Loucy (cell line): ENCODE measurements around the gene RHBDD3.

Source experiments
- EZH2phosphoT487 ChIP-seq: fragments of 200-600 bp; IDR thresholded peaks from 2 replicates; pipeline ENCODE4 v1.6.1; 2018; ENCODE audit warnings: antibody characterized with exemption, mild to moderate bottlenecking, moderate library complexity, borderline replicate concordance
- TF ChIP-seq, protein P1 (sequence below): fragments of 200-600 bp; sonication (generic); conservative IDR thresholded peaks from 2 replicates; pipeline ENCODE4 v1.5.1; 2014; ENCODE audit warnings: mild to moderate bottlenecking, antibody characterized with exemption, low read length

DNA sequence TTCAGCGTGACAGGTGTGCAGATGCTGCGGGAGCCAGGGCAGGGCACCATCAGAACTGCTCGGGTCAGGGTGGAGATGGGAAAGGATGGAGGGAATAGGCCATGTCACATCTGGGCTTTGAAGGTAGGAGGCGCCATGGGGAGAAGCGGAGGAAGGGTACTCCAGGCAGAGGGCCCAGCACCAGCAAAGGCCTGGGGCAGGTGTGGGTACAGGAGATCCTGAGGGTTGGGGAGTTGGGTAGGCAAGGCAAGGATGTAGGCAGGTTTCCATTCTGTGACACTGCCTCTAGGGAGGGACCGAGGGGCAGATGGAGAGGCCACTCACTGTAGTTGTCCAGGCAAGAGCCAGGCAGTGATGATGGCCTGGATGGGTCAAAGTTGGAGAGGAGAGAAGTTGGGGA is 53.5 kb downstream of the RHBDD3 start:
- TF ChIP-seq, protein P1, sequence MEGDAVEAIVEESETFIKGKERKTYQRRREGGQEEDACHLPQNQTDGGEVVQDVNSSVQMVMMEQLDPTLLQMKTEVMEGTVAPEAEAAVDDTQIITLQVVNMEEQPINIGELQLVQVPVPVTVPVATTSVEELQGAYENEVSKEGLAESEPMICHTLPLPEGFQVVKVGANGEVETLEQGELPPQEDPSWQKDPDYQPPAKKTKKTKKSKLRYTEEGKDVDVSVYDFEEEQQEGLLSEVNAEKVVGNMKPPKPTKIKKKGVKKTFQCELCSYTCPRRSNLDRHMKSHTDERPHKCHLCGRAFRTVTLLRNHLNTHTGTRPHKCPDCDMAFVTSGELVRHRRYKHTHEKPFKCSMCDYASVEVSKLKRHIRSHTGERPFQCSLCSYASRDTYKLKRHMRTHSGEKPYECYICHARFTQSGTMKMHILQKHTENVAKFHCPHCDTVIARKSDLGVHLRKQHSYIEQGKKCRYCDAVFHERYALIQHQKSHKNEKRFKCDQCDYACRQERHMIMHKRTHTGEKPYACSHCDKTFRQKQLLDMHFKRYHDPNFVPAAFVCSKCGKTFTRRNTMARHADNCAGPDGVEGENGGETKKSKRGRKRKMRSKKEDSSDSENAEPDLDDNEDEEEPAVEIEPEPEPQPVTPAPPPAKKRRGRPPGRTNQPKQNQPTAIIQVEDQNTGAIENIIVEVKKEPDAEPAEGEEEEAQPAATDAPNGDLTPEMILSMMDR: no peak
- TF ChIP-seq EZH2phosphoT487: no peak
